Right atrium auricular region (tissue), 2 donors: ENCODE measurements around the gene SLC39A10. TPM values are rescaled to one million over a fixed set of nuclear protein-coding genes. Genes with fewer than 3 reads are reported as not detected.

Source experiments
- DNase-seq: peaks from one replicate; pipeline ENCODE4 v3.0.0-alpha.2; 2019; ENCODE audit warnings: low spot score
- H3K27ac ChIP-seq, 2 donors: fragments of 200-600 bp; sonication (generic); 1 replicate in 1 of 2; 2 replicates in 1 of 2; pipeline ENCODE4 v1.5.1; 2016 to 2019
- H3K27me3 ChIP-seq, 2 donors: fragments of 200-600 bp; sonication (generic); one replicate each; pipeline versions ENCODE4 v1.5.1 to v1.6.0; 2017 to 2019
- H3K36me3 ChIP-seq: fragments of 200-600 bp; sonication (generic); one replicate; pipeline ENCODE4 v1.5.1; 2016
- H3K4me1 ChIP-seq, 2 donors: fragments of 200-600 bp; sonication (generic); one replicate each; pipeline versions ENCODE4 v1.5.1 to v1.6.0; 2017 to 2019
- H3K4me3 ChIP-seq, 2 donors: fragments of 200-600 bp; sonication (generic); 1 replicate in 1 of 2; 2 replicates in 1 of 2; pipeline ENCODE4 v1.5.1; 2017 to 2019; ENCODE audit warnings: mild to moderate bottlenecking in 1 of 2, moderate library complexity in 1 of 2
- H3K9me3 ChIP-seq, 2 donors: fragments of 200-600 bp; sonication (generic); one replicate each; pipeline ENCODE4 v1.5.1; 2019
- CTCF ChIP-seq, 2 donors: fragments of 200-600 bp; sonication (generic); IDR thresholded peaks; one replicate each; pipeline ENCODE4 v1.5.1; 2019; ENCODE audit warnings: antibody characterized with exemption in 2 of 2
- total RNA-seq, 2 donors: library from RNA; depleted of rRNA; stranded (reverse); fragments of >200 nt; gene quantifications; one replicate each; pipeline ENCODE4 v1.1.0, GENCODE V29; 2016

Gene SLC39A10
- total RNA-seq, 2 donors from 2014 or later, result 8.5 to 12.3 TPM

- DNase-seq, result no peak
- H3K36me3 ChIP-seq, result no peaks in the 10 kb centered on the region
These were observed 14.5 kb downstream of the SLC39A10 start for GRCh38 chr2:195671563-195671962.

DNA sequence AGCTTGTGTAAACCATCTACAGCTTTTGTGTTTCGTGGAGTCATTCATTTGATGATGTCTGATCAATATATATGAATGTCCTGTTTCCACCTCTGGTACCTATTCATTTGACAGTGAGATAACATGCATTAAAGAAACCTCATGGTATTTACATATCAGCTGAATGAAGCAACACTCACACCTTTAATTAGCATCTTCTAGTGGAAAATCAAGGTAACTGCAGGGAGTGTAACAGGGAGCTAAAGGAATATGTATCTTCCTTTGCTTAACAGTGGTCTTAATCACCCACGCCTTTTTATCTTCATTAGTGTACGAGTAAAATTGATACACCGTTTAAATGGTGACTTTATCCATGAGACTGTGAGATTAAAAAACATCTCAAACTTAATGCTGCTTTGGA, 15.6 kb downstream of the SLC39A10 start:
- Histone ChIP-seq H3K36me3 (no peaks in the 10 kb centered on the region), H3K4me1 (no peaks in the 10 kb centered on the region), H3K4me3 (no peak overlapping the region), H3K9me3 (no peaks in the 10 kb centered on the region), H3K27me3 (no peaks in the 10 kb centered on the region), H3K27ac (no peak overlapping the region)
- DNase-seq, result no peak
- no peak for TF ChIP-seq CTCF (IDR thresholded peaks at IDR 0.05)

More at GRCh38 chr2:195671563-195671962, 14.5 kb downstream of the SLC39A10 start:
- Histone ChIP-seq H3K27ac (no peak overlapping the region), H3K4me3 (no peak overlapping the region), H3K4me1 (peaks cover 0 to 2% of the 10 kb centered on the region in 2 donors), H3K9me3 (no peaks in the 10 kb centered on the region), H3K27me3 (no peaks in the 10 kb centered on the region)
- TF ChIP-seq CTCF (IDR thresholded peaks at IDR 0.05), result no peak

DNA sequence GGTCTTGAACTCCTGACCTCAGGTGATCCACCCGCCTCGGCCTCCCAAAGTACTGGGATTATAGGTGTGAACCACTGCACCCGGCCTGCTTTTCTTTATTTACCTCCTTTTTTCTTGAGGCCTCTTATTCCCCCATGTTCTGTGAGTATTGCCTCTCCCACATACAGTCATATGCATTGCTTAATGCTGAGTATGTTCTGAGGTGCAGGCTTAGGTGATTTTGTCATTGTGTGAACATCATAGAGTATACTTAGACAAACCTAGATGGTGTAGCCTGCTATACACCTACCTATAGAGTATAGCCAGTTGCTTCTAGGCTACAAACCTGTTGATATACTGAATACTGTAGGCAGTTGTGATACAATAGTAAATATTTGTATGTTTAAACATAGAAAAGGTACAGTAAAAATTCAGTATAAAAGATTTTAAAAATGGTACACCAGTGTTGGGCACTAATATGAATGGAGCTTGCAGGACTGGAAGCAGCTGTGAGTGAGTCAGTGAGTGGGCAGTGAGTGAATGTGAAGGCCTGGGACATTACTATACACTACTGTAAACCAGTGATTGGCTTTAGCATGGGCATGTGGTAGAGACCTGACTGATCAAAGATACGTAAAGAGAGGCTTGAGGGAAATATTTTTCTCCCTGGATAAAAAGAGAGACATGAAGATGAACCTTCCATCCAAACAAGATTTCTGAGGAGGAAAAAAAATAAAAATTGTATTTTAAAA, 17.6 kb downstream of the SLC39A10 start:
- Histone ChIP-seq H3K36me3 (no peaks in the 10 kb centered on the region), H3K4me1 (no peaks in the 10 kb centered on the region), H3K4me3 (no peak overlapping the region), H3K9me3 (no peaks in the 10 kb centered on the region), H3K27me3 (no peaks in the 10 kb centered on the region), H3K27ac (no peak overlapping the region)
- no peak for DNase-seq
- no peak for TF ChIP-seq CTCF (IDR thresholded peaks at IDR 0.05)

- no peak for TF ChIP-seq CTCF (IDR thresholded peaks at IDR 0.05)
- Histone ChIP-seq H3K4me1 (no peaks in the 10 kb centered on the region), H3K4me3 (no peak overlapping the region), H3K27me3 (no peaks in the 10 kb centered on the region), H3K27ac (no peak overlapping the region), H3K36me3 (peaks cover 8% of the 10 kb centered on the region), H3K9me3 (no peaks in the 10 kb centered on the region)
- DNase-seq, result no peak
These were observed 18.9 kb downstream of the SLC39A10 start for GRCh38 chr2:195675783-195676427.

GRCh38 chr2:195677290-195677689, 20.3 kb downstream of the SLC39A10 start:
- no peaks in the 10 kb centered on the region for H3K27me3 ChIP-seq
- H3K27ac ChIP-seq, result no peak overlapping the region
- no peak for DNase-seq
- no peak overlapping the region for H3K4me3 ChIP-seq
- TF ChIP-seq CTCF (IDR thresholded peaks at IDR 0.05), result no peak
- H3K9me3 ChIP-seq, result no peaks in the 10 kb centered on the region
- no peaks in the 10 kb centered on the region for H3K4me1 ChIP-seq
- H3K36me3 ChIP-seq, result peaks cover 10% of the 10 kb centered on the region
